HEK293 (cell line): ENCODE results near the gene CADPS2.

Source experiments
- CTCF ChIA-PET: fragments of 350-600 bp; formaldehyde crosslinking; extraction: SDS; loops from one replicate; lab custom pipeline; 2021; ENCODE audit warnings: antibody characterized with exemption; lab: Yijun Ruan, JAX
- POLR2A ChIA-PET: fragments of 300-600 bp; formaldehyde crosslinking; extraction: SDS; loops from one replicate; lab custom pipeline; 2020; ENCODE audit warnings: antibody characterized with exemption, inconsistent platforms; lab: Yijun Ruan, JAX
- H3K27ac ChIP-seq: fragments of 200-500 bp; sonication (Bioruptor generic); 2 replicates; pipeline ENCODE4 v1.5.1; 2014; ENCODE audit warnings: low read depth, low read length, control low read depth, inconsistent platforms; ENCODE audit errors: extremely low read depth
- H3K36me3 ChIP-seq, 2 experiments: fragments of 200-500 bp in 1 of 2; sonication (Bioruptor generic) in 1 of 2; 1 replicate in 1 of 2; 2 replicates in 1 of 2; pipeline ENCODE4 v1.5.1; 2014 to 2017; ENCODE audit warnings: inconsistent platforms in 2 of 2, low read length in 2 of 2; ENCODE audit not compliant: control insufficient read depth in 2 of 2, insufficient read depth in 1 of 2
- H3K4me1 ChIP-seq: fragments of 200-500 bp; sonication (Bioruptor generic); 2 replicates; pipeline ENCODE4 v1.5.1; 2014; ENCODE audit warnings: mild to moderate bottlenecking, low read length, inconsistent platforms; ENCODE audit not compliant: control insufficient read depth, insufficient read depth
- H3K4me3 ChIP-seq: 2 replicates; pipeline ENCODE4 v1.5.1; 2011; ENCODE audit warnings: low read depth, mild to moderate bottlenecking, control low read depth, low read length, moderate library complexity
- H3K9me3 ChIP-seq: fragments of 200-500 bp; sonication (Bioruptor generic); 2 replicates; pipeline ENCODE4 v1.5.1; 2014; ENCODE audit warnings: low read depth, low read length, inconsistent platforms; ENCODE audit not compliant: control insufficient read depth, insufficient read depth
- HOXD13 ChIP-seq: sonication (generic); formaldehyde crosslinking; IDR thresholded peaks from 2 replicates; pipeline ENCODE4 v1.8.0; 2022; ENCODE audit warnings: missing genetic modification reagents, borderline replicate concordance
- KLF8 ChIP-seq: fragments of 450-650 bp; formaldehyde crosslinking; IDR thresholded peaks from 2 replicates; pipeline ENCODE4 v1.5.1; 2016; ENCODE audit warnings: missing biosample characterization, missing genetic modification characterization
- OSR2 ChIP-seq: fragments of 450-650 bp; formaldehyde crosslinking; IDR thresholded peaks from 2 replicates; pipeline ENCODE4 v1.5.1; 2016; ENCODE audit warnings: missing biosample characterization, missing genetic modification characterization
- ZBTB11 ChIP-seq: fragments of 450-650 bp; formaldehyde crosslinking; conservative IDR thresholded peaks from 2 replicates; pipeline ENCODE4 v1.5.1; 2016; ENCODE audit warnings: low read depth, missing biosample characterization, missing genetic modification characterization
- ZBTB6 ChIP-seq: fragments of 450-650 bp; formaldehyde crosslinking; IDR thresholded peaks from 2 replicates; pipeline ENCODE4 v1.5.1; 2017; ENCODE audit warnings: missing biosample characterization, missing genetic modification characterization
- ZNF114 ChIP-seq: fragments of 450-650 bp; formaldehyde crosslinking; IDR thresholded peaks from 2 replicates; pipeline ENCODE4 v1.5.0; 2017; ENCODE audit warnings: missing biosample characterization, missing genetic modification characterization
- ZNF155 ChIP-seq: fragments of 450-650 bp; formaldehyde crosslinking; IDR thresholded peaks from 2 replicates; pipeline ENCODE4 v1.5.1; 2016; ENCODE audit warnings: missing biosample characterization, missing genetic modification characterization
- ZNF175 ChIP-seq: fragments of 450-650 bp; formaldehyde crosslinking; IDR thresholded peaks from 2 replicates; pipeline ENCODE4 v1.5.1; 2016; ENCODE audit warnings: missing biosample characterization, missing genetic modification characterization
- ZNF18 ChIP-seq: fragments of 450-650 bp; formaldehyde crosslinking; IDR thresholded peaks from 2 replicates; pipeline ENCODE4 v1.5.1; 2016; ENCODE audit warnings: missing biosample characterization, missing genetic modification characterization
- ZNF221 ChIP-seq: fragments of 450-650 bp; formaldehyde crosslinking; IDR thresholded peaks from 2 replicates; pipeline ENCODE4 v1.5.1; 2017; ENCODE audit warnings: missing biosample characterization, missing genetic modification characterization, borderline replicate concordance
- ZNF280D ChIP-seq: fragments of 450-650 bp; formaldehyde crosslinking; IDR thresholded peaks from 2 replicates; pipeline ENCODE4 v1.5.1; 2016; ENCODE audit warnings: missing biosample characterization, missing genetic modification characterization
- ZNF416 ChIP-seq: fragments of 450-650 bp; formaldehyde crosslinking; IDR thresholded peaks from 2 replicates; pipeline ENCODE4 v1.5.1; 2016; ENCODE audit warnings: missing biosample characterization, missing genetic modification characterization
- ZNF473 ChIP-seq: fragments of 450-650 bp; formaldehyde crosslinking; IDR thresholded peaks from 2 replicates; pipeline ENCODE4 v1.5.1; 2017; ENCODE audit warnings: missing biosample characterization, missing genetic modification characterization
- ZNF529 ChIP-seq: fragments of 450-650 bp; formaldehyde crosslinking; IDR thresholded peaks from 2 replicates; pipeline ENCODE4 v1.5.1; 2017; ENCODE audit warnings: missing genetic modification characterization, missing biosample characterization; ENCODE audit not compliant: insufficient replicate concordance
- ZNF600 ChIP-seq: fragments of 450-650 bp; formaldehyde crosslinking; IDR thresholded peaks from 2 replicates; pipeline ENCODE4 v1.5.1; 2016; ENCODE audit warnings: missing biosample characterization, missing genetic modification characterization
- ZNF654 ChIP-seq: fragments of 450-650 bp; formaldehyde crosslinking; IDR thresholded peaks from 2 replicates; pipeline ENCODE4 v1.5.1; 2016; ENCODE audit warnings: low read depth, missing biosample characterization, missing genetic modification characterization
- ZNF707 ChIP-seq: fragments of 450-650 bp; formaldehyde crosslinking; IDR thresholded peaks from 2 replicates; pipeline ENCODE4 v1.5.1; 2016; ENCODE audit warnings: missing biosample characterization, missing genetic modification characterization
- ZNF776 ChIP-seq: fragments of 450-650 bp; formaldehyde crosslinking; IDR thresholded peaks from 2 replicates; pipeline ENCODE4 v1.5.0; 2017; ENCODE audit warnings: missing biosample characterization, missing genetic modification characterization, borderline replicate concordance
- ZXDB ChIP-seq: fragments of 450-650 bp; formaldehyde crosslinking; IDR thresholded peaks from 2 replicates; pipeline ENCODE4 v1.5.1; 2016; ENCODE audit warnings: missing biosample characterization, missing genetic modification characterization

Gene CADPS2

GRCh38 chr7:122363144-122363543 lies 523.1 kb downstream of the CADPS2 start (continued):
- no peak for TF ChIP-seq ZNF18 (tag by site-specific recombination)
- TF ChIP-seq ZNF221 (tag by site-specific recombination): no peak
- no peak for TF ChIP-seq ZNF707 (tag by site-specific recombination)
- no peak for TF ChIP-seq ZNF776 (tag by site-specific recombination)
- no peak for TF ChIP-seq ZNF155
- no peak for TF ChIP-seq ZBTB11 (tag by site-specific recombination)

GRCh38 chr7:122362473-122362872 lies 523.8 kb downstream of the CADPS2 start:
- CTCF ChIA-PET: interaction anchor here (0.7 to 1.2 kb wide), 2 partner anchors 36 to 950 kb away, joined by 4 read pairs; no protein-coding TSS in a partner anchor
- H3K9me3 ChIP-seq: no peaks in the 10 kb centered on the region
- H3K4me1 ChIP-seq: no peaks in the 10 kb centered on the region
- no peak for TF ChIP-seq ZNF473 (tag by site-specific recombination)
- TF ChIP-seq ZNF600 (tag by site-specific recombination): no peak
- TF ChIP-seq OSR2 (tag by site-specific recombination): no peak
- TF ChIP-seq ZNF416: no peak
- no peak for TF ChIP-seq ZXDB (tag by site-specific recombination)
- TF ChIP-seq ZNF280D (tag by site-specific recombination): no peak
- TF ChIP-seq HOXD13 (CRISPR knock-in tag): no peak
- TF ChIP-seq ZBTB6 (tag by site-specific recombination): no peak
- TF ChIP-seq ZNF529 (tag by site-specific recombination): no peak
- TF ChIP-seq ZNF654: no peak
- TF ChIP-seq ZNF18 (tag by site-specific recombination): no peak
- TF ChIP-seq KLF8 (tag by site-specific recombination): no peak
- TF ChIP-seq ZNF114: no peak
- TF ChIP-seq ZNF175 (tag by site-specific recombination): no peak
- TF ChIP-seq, all 188 proteins: peak for 0
- no peak overlapping the region for H3K27ac ChIP-seq
- H3K36me3 ChIP-seq: no peaks in the 10 kb centered on the region
- H3K4me3 ChIP-seq: no peak overlapping the region
- POLR2A ChIA-PET: no interaction called here
